Peyer's patch (tissue), 4 donors: Measurements from ENCODE around the gene SIX3.

Source experiments
- CTCF ChIP-seq, 6 experiments: fragments of 450-650 bp in 4 of 6; fragments of 200-600 bp in 2 of 6; sonication (generic) in 1 of 6; IDR thresholded peaks; one replicate each; pipeline ENCODE4 v1.5.1; 2017 to 2019; ENCODE audit warnings: antibody characterized with exemption in 6 of 6, mild to moderate bottlenecking in 3 of 6, moderate library complexity in 1 of 6
- POLR2A ChIP-seq, 2 donors: fragments of 450-650 bp; IDR thresholded peaks; one replicate each; pipeline ENCODE4 v1.5.1; 2017; ENCODE audit warnings: antibody characterized with exemption in 2 of 2, mild to moderate bottlenecking in 2 of 2, moderate library complexity in 2 of 2

GRCh38 chr2:44938287-44939105 lies 3.0 kb upstream of the SIX3 start:
- no peak for TF ChIP-seq CTCF (IDR thresholded peaks at IDR 0.05)
- TF ChIP-seq POLR2A (IDR thresholded peaks at IDR 0.05): no peak
